ENCODE measurements around the gene MBTPS1. TPM values are rescaled to one million over a fixed set of nuclear protein-coding genes. Genes with fewer than 3 reads are reported as not detected.

MBTPS1 gene
- total RNA-seq, 4 donors from 2014 or later, result 57.0 to 98.8 (median 81.4) TPM

DNA sequence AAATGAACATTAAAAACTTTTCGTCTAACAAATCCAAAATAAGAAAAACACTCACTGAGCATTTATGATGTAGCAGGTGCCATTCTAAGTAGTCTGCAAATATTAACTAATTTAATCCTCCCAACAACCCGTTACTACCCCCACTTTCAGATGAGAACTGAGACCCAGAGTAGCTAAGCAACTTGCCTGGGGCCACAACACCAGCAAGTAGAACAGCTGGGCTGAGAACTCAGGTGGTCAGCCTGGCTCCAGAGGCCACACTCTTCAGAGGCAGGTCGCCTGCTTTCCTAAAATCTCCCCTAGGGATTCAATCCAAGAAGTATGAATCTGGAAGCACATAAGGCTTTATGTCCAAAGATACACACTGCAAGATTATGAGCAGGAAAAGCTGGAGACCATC, 6.2 kb downstream of the MBTPS1 start:
- 88 to 92% methylated on average over 3 of the region's 3 CpGs for WGBS, 2 donors
- TF ChIP-seq POLR2A (IDR thresholded peaks at IDR 0.05) (no peak), CTCF (IDR thresholded peaks at IDR 0.05) (no peak)
- intact Hi-C loops (cut with DNase I; ENCODE audit: low total_unique reads), result no loop called here
- no peak overlapping the region for H3K4me3 ChIP-seq (ENCODE audit: low read depth, poor library complexity, severe bottlenecking)
- no peak for DNase-seq (ENCODE audit: low spot score in 2 of 2)

GRCh38 chr16:84109598-84110335, 7.0 kb downstream of the MBTPS1 start:
- intact Hi-C loops (cut with DNase I; ENCODE audit: low total_unique reads), result no loop called here
- no peak for DNase-seq (ENCODE audit: low spot score in 2 of 2)
- 66 to 71% methylated on average over 6 of the region's 6 CpGs for WGBS, 2 donors
- no peak for TF ChIP-seq POLR2A (IDR thresholded peaks at IDR 0.05)
- no peak for TF ChIP-seq CTCF (IDR thresholded peaks at IDR 0.05)
- H3K4me3 ChIP-seq (ENCODE audit: low read depth, poor library complexity, severe bottlenecking), result no peak overlapping the region

GRCh38 chr16:84107921-84108320, 8.8 kb downstream of the MBTPS1 start:
- DNase-seq (ENCODE audit: low spot score in 2 of 2), result no peak
- intact Hi-C loops (cut with DNase I; ENCODE audit: low total_unique reads), result no loop called here
- TF ChIP-seq CTCF (IDR thresholded peaks at IDR 0.05), result no peak
- 77 to 87% methylated on average over 2 of the region's 2 CpGs for WGBS, 2 donors
- H3K4me3 ChIP-seq (ENCODE audit: low read depth, poor library complexity, severe bottlenecking), result no peak overlapping the region

DNA sequence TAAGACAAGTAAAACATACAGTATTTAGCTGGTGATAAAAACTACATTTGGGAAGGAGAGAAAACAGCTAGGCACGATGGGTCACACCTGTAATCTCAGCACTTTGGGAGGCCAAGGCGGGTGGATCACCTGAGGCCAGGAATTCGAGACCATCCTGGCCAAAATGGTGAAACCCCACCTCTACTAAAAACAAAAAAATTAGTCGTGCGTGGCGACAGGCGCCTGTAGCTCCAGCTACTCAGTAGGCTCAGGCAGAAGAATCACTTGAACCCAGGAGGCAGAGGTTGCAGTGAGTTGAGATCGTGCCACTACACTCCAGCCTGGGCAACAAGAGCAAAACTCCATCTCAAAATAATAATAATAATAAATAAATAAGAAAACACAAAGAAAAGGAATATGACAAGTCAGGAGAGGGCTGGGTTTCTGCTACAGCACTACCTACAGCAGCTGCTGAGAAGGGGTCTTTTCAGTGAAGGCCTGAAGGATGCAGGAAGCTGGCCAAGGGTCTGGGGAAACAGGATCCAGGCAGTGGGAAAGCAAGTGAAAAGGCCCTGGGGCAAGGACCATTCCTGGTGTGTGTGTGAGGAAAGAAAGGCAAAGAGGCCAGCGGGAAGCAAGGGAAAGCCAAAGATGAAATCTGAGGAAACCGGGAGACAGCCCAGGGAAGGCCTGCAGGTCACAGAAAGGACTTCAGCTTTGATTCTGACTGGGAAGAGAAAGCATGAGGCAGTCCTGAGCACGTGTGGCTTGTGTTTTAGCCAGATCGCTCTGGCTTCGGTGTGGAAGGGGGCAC, 10.6 kb downstream of the MBTPS1 start:
- no peak for DNase-seq (ENCODE audit: low spot score in 2 of 2)
- no peak for TF ChIP-seq POLR2A (IDR thresholded peaks at IDR 0.05)
- TF ChIP-seq CTCF (IDR thresholded peaks at IDR 0.05), result no peak
- no peak overlapping the region for H3K4me3 ChIP-seq (ENCODE audit: low read depth, poor library complexity, severe bottlenecking)
- intact Hi-C loops (cut with DNase I; ENCODE audit: low total_unique reads), result no loop called here
- WGBS, 2 donors, result 83 to 86% methylated on average over 13 of the region's 13 CpGs

GRCh38 chr16:84105301-84105815, 11.4 kb downstream of the MBTPS1 start:
- TF ChIP-seq CTCF (IDR thresholded peaks at IDR 0.05) (no peak), POLR2A (IDR thresholded peaks at IDR 0.05) (no peak)
- 71 to 77% methylated on average over 12 of the region's 12 CpGs for whole genome bisulfite sequencing, 2 donors
- no peak overlapping the region for H3K4me3 ChIP-seq (ENCODE audit: low read depth, poor library complexity, severe bottlenecking)
- DNase-seq (ENCODE audit: low spot score in 2 of 2), result no peak
- intact Hi-C loops (cut with DNase I; ENCODE audit: low total_unique reads), result no loop called here
